ENCODE measurements around the gene TMEM205. TPM values are rescaled to one million over a fixed set of nuclear protein-coding genes. Genes with fewer than 3 reads are reported as not detected.

Gene TMEM205
- total and polyA plus RNA-seq, 4 donors, result 101 to 166 (median 127) TPM

DNA sequence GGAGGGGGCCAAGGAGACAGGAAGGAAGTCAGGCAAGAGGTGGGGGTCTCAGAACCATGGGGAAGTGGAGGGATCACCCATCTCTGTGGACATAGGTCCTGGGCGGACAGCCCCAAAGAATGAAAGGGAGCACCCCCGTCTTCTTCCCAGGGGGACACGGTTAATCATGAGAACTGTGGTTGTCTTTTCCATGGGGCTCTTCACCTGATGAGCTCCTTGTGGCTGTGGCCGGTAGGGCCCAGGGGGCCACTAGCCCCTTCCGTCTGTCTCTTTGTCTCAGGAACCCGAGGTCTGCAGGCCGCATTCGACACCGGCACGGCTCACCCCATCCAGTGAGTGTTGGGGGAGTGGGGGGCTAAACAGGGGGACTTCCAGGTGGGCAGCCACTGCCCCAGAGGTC, 17.8 kb upstream of the TMEM205 start:
- DNase-seq (no peak), ATAC-seq (ENCODE audit: insufficient read depth, low FRiP score) (no peak)
- Histone ChIP-seq H3K4me3 (no peak overlapping the region), H3K9ac (ENCODE audit: insufficient read depth in 1 of 2, low read length in 2 of 2) (no peak overlapping the region), H3K27ac (ENCODE audit: low read depth in 1 of 2, low read length in 1 of 2) (no peak overlapping the region), H3K9me3 (ENCODE audit: control insufficient read depth in 4 of 4, insufficient read depth in 3 of 4, low read length in 3 of 4) (peaks cover 0 to 1% (median 0%) of the 10 kb centered on the region in 4 donors), H3K36me3 (ENCODE audit: control insufficient read depth in 4 of 4, insufficient read depth in 4 of 4, low read length in 4 of 4) (peaks cover 0 to 41% (median 11%) of the 10 kb centered on the region in 4 donors), H3K27me3 (ENCODE audit: control insufficient read depth in 3 of 3, insufficient read depth in 3 of 3, low read length in 2 of 3) (no peaks in the 10 kb centered on the region), H3K4me1 (ENCODE audit: control insufficient read depth in 5 of 5, insufficient read depth in 5 of 5, low read length in 5 of 5) (no peaks in the 10 kb centered on the region)
- WGBS, 2 donors, result 94 to 97% methylated on average over 10 of the region's 10 CpGs
- TF ChIP-seq CTCF (IDR thresholded peaks at IDR 0.05; ENCODE audit: control extremely low read depth, extremely low read depth), result no peak

DNA sequence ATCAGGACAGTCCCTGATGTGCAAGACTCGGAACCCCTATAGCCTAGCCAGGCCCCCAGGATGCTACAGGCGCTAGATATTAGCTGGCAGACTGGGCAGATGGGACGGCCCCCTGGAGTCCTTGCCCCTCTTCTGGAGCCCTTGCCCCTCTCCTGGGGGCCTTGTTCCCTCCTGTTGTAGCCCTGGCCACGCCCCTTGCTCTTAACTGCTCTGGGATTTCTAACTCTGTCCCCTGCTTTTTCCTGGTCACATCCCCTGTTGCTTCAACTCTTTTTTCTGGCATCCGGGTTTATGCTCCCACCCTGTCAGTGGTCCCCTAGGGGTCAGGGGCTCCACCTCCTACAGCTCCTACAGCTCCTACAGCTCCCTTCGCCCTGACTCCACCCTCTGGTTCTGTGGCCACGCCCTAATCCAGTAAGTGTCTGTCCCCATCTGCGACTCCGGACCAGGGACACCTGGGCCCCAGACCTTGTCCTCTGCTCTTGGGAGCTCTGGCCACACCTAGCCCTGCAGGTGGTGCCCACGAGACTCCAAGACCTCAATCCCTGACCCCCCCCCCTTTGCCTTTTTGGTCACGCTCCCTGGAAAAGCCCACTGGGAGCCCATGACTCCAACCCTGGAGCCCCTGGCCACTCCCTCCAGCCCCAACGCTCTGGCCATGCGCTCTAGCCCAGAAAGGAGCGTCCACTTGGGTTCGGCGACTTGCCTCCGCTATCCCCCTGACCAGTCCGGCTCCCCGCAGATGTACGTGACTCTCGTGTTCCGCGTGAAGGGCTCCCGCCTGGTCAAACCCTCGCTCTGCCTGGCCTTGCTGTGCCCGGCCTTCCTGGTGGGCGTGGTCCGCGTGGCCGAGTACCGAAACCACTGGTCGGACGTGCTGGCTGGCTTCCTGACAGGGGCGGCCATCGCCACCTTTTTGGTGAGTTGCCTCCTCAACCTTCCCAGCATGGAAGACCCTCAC, 16.0 kb upstream of the TMEM205 start:
- Histone ChIP-seq H3K36me3 (ENCODE audit: control insufficient read depth in 4 of 4, insufficient read depth in 4 of 4, low read length in 4 of 4) (peaks cover 0 to 37% (median 11%) of the 10 kb centered on the region in 4 donors), H3K27ac (ENCODE audit: low read depth in 1 of 2, low read length in 1 of 2) (no peak overlapping the region), H3K9me3 (ENCODE audit: control insufficient read depth in 4 of 4, insufficient read depth in 3 of 4, low read length in 3 of 4) (peaks cover 0 to 1% (median 0%) of the 10 kb centered on the region in 4 donors), H3K4me1 (ENCODE audit: control insufficient read depth in 5 of 5, insufficient read depth in 5 of 5, low read length in 5 of 5) (peaks cover 0 to 1% (median 0%) of the 10 kb centered on the region in 5 donors), H3K27me3 (ENCODE audit: control insufficient read depth in 3 of 3, insufficient read depth in 3 of 3, low read length in 2 of 3) (peaks cover 0 to 4% (median 0%) of the 10 kb centered on the region in 3 donors), H3K9ac (ENCODE audit: insufficient read depth in 1 of 2, low read length in 2 of 2) (no peak overlapping the region), H3K4me3 (no peak overlapping the region)
- ATAC-seq (ENCODE audit: insufficient read depth, low FRiP score), result no peak
- no peak for TF ChIP-seq CTCF (IDR thresholded peaks at IDR 0.05; ENCODE audit: control extremely low read depth, extremely low read depth)
- no peak for DNase-seq
- WGBS, 2 donors, result 89 to 93% methylated on average over 35 of the region's 35 CpGs

- DNase-seq (peak in 2 of 3 donors; percentile 37 to 57), ATAC-seq (ENCODE audit: insufficient read depth, low FRiP score) (peak; percentile 45)
- no peak overlapping the region for H3K27ac ChIP-seq (ENCODE audit: low read depth in 1 of 2, low read length in 1 of 2)
- no peak overlapping the region for H3K9ac ChIP-seq (ENCODE audit: insufficient read depth in 1 of 2, low read length in 2 of 2)
- peaks cover 0 to 1% (median 0%) of the 10 kb centered on the region in 4 donors for H3K9me3 ChIP-seq (ENCODE audit: control insufficient read depth in 4 of 4, insufficient read depth in 3 of 4, low read length in 3 of 4)
- H3K4me3 ChIP-seq, result no peak overlapping the region
- peaks cover 0 to 4% (median 0%) of the 10 kb centered on the region in 3 donors for H3K27me3 ChIP-seq (ENCODE audit: control insufficient read depth in 3 of 3, insufficient read depth in 3 of 3, low read length in 2 of 3)
- TF ChIP-seq CTCF (IDR thresholded peaks at IDR 0.05; ENCODE audit: control extremely low read depth, extremely low read depth), result no peak
- H3K4me1 ChIP-seq (ENCODE audit: control insufficient read depth in 5 of 5, insufficient read depth in 5 of 5, low read length in 5 of 5), result peaks cover 0 to 10% (median 4%) of the 10 kb centered on the region in 5 donors
- peaks cover 0 to 37% (median 11%) of the 10 kb centered on the region in 4 donors for H3K36me3 ChIP-seq (ENCODE audit: control insufficient read depth in 4 of 4, insufficient read depth in 4 of 4, low read length in 4 of 4)
- WGBS, 2 donors, result 65 to 79% methylated on average over 43 of the region's 43 CpGs
Measured at GRCh38 chr19:11361037-11361770, 15.1 kb upstream of the TMEM205 start.

Data from lung (tissue), 12 donors.